ENCODE results near the gene GABARAPL1.

Gene GABARAPL1

GRCh38 chr12:10234562-10234961, 21.9 kb downstream of the GABARAPL1 start:
- TF ChIP-seq POLR2AphosphoS5 (IDR thresholded peaks at IDR 0.05; ENCODE audit: low read depth, low read length) (no peak), FOXP2 (optimal IDR thresholded peaks at IDR 0.05; ENCODE audit: borderline replicate concordance, extremely low read depth, extremely low read length, insufficient read depth) (no peak), REST (IDR thresholded peaks at IDR 0.05; ENCODE audit: insufficient read depth in 1 of 2, low read depth in 2 of 2, low read length in 2 of 2) (no peak)

GRCh38 chr12:10235761-10236631, 23.3 kb downstream of the GABARAPL1 start:
- no peak for TF ChIP-seq REST (IDR thresholded peaks at IDR 0.05; ENCODE audit: insufficient read depth in 1 of 2, low read depth in 2 of 2, low read length in 2 of 2)
- TF ChIP-seq SIN3A (IDR thresholded peaks at IDR 0.05; ENCODE audit: borderline replicate concordance, insufficient read depth, low read length) = no peak
- TF ChIP-seq POLR2AphosphoS5 (IDR thresholded peaks at IDR 0.05; ENCODE audit: low read depth, low read length) = no peak
- no peak for TF ChIP-seq FOXP2 (optimal IDR thresholded peaks at IDR 0.05; ENCODE audit: borderline replicate concordance, extremely low read depth, extremely low read length, insufficient read depth)
- TF ChIP-seq TAF1 (IDR thresholded peaks at IDR 0.05; ENCODE audit: borderline replicate concordance, insufficient read depth, low read length) = no peak

- no peak for TF ChIP-seq REST (IDR thresholded peaks at IDR 0.05; ENCODE audit: insufficient read depth in 1 of 2, low read depth in 2 of 2, low read length in 2 of 2)
- TF ChIP-seq POLR2AphosphoS5 (IDR thresholded peaks at IDR 0.05; ENCODE audit: low read depth, low read length) = no peak
- TF ChIP-seq TAF1 (IDR thresholded peaks at IDR 0.05; ENCODE audit: borderline replicate concordance, insufficient read depth, low read length) = no peak
- TF ChIP-seq FOXP2 (optimal IDR thresholded peaks at IDR 0.05; ENCODE audit: borderline replicate concordance, extremely low read depth, extremely low read length, insufficient read depth) = no peak
- no peak for TF ChIP-seq SIN3A (IDR thresholded peaks at IDR 0.05; ENCODE audit: borderline replicate concordance, insufficient read depth, low read length)
These were observed 24.0 kb downstream of the GABARAPL1 start for GRCh38 chr12:10236720-10237119.

GRCh38 chr12:10238526-10238925, 25.8 kb downstream of the GABARAPL1 start:
- TF ChIP-seq TAF1 (IDR thresholded peaks at IDR 0.05; ENCODE audit: borderline replicate concordance, insufficient read depth, low read length) (no peak), REST (IDR thresholded peaks at IDR 0.05; ENCODE audit: insufficient read depth in 1 of 2, low read depth in 2 of 2, low read length in 2 of 2) (no peak), SIN3A (IDR thresholded peaks at IDR 0.05; ENCODE audit: borderline replicate concordance, insufficient read depth, low read length) (no peak), POLR2AphosphoS5 (IDR thresholded peaks at IDR 0.05; ENCODE audit: low read depth, low read length) (no peak), FOXP2 (optimal IDR thresholded peaks at IDR 0.05; ENCODE audit: borderline replicate concordance, extremely low read depth, extremely low read length, insufficient read depth) (no peak)

All from PFSK-1 (cell line).